SJSA1 (cell line): ENCODE data around the gene GJB4. TPM values are rescaled to one million over a fixed set of nuclear protein-coding genes. Genes with fewer than 3 reads are reported as not detected.

ENCODE experiments used
- DNase-seq, 2 experiments: peaks; one replicate each; pipeline ENCODE4 v3.0.0-alpha.2; 2015 to 2020; ENCODE audit warnings: low spot score in 2 of 2, low read depth in 1 of 2
- H3K27ac ChIP-seq: fragments of 250-450 bp; sonication (Bioruptor Pico); 2 replicates; pipeline ENCODE4 v1.5.1; 2020; ENCODE audit warnings: mild to moderate bottlenecking, moderate library complexity
- H3K27me3 ChIP-seq: fragments of 250-450 bp; sonication (Bioruptor Pico); replicated peaks from 2 replicates; pipeline ENCODE4 v1.5.1; 2020; ENCODE audit warnings: mild to moderate bottlenecking, moderate library complexity
- H3K36me3 ChIP-seq: fragments of 250-450 bp; sonication (Bioruptor Pico); 2 replicates; pipeline ENCODE4 v1.5.1; 2020; ENCODE audit warnings: mild to moderate bottlenecking
- H3K4me1 ChIP-seq: fragments of 250-450 bp; sonication (Bioruptor Pico); replicated peaks from 2 replicates; pipeline ENCODE4 v1.6.1; 2021; ENCODE audit warnings: mild to moderate bottlenecking
- H3K4me3 ChIP-seq: fragments of 250-450 bp; sonication (Bioruptor Pico); 2 replicates; pipeline ENCODE4 v1.5.1; 2020; ENCODE audit warnings: mild to moderate bottlenecking
- H3K9me3 ChIP-seq: fragments of 250-450 bp; sonication (Bioruptor Pico); replicated peaks from 2 replicates; pipeline ENCODE4 v1.5.1; 2020; ENCODE audit warnings: mild to moderate bottlenecking
- total RNA-seq: library from RNA; depleted of rRNA; stranded (reverse); fragments of >200 nt; shearing (Covaris generic); gene quantifications from 2 replicates; pipeline ENCODE4 v1.2.3, GENCODE V29; 2014

The GJB4 gene
- total RNA-seq, 1 experiment from 2014 or later: not detected

GRCh38 chr1:34739613-34740012 lies 19.9 kb upstream of the GJB4 start:
- Histone ChIP-seq H3K36me3 (no peaks in the 10 kb centered on the region), H3K4me3 (no peak overlapping the region), H3K27me3 (peaks cover 13% of the 10 kb centered on the region), H3K4me1 (no peaks in the 10 kb centered on the region), H3K9me3 (0 out of 2 replicates have a peak, but pooled peaks cover 2% of the 10 kb centered on the region), H3K27ac (no peak overlapping the region)
- DNase-seq: no peak

GRCh38 chr1:34740161-34740868 lies 19.2 kb upstream of the GJB4 start:
- no peak overlapping the region for H3K4me3 ChIP-seq
- H3K27me3 ChIP-seq: peaks cover 8% of the 10 kb centered on the region
- H3K27ac ChIP-seq: no peak overlapping the region
- H3K9me3 ChIP-seq: 0 out of 2 replicates have a peak, but pooled peaks cover 2% of the 10 kb centered on the region
- DNase-seq: no peak
- no peaks in the 10 kb centered on the region for H3K4me1 ChIP-seq
- H3K36me3 ChIP-seq: no peaks in the 10 kb centered on the region

- H3K4me1 ChIP-seq: no peaks in the 10 kb centered on the region
- peak; percentile 29 to 70 for DNase-seq
These were observed 16.8 kb upstream of the GJB4 start for GRCh38 chr1:34742667-34743270.

GRCh38 chr1:34743775-34744174 lies 15.8 kb upstream of the GJB4 start:
- 0 out of 2 replicates have a peak, but pooled peaks cover 2% of the 10 kb centered on the region for H3K9me3 ChIP-seq
- H3K27me3 ChIP-seq: peaks cover 8% of the 10 kb centered on the region
- H3K4me3 ChIP-seq: no peak overlapping the region
- H3K27ac ChIP-seq: no peak overlapping the region
- no peaks in the 10 kb centered on the region for H3K36me3 ChIP-seq
- no peaks in the 10 kb centered on the region for H3K4me1 ChIP-seq
- DNase-seq: no peak

More at GRCh38 chr1:34742667-34743270, 16.8 kb upstream of the GJB4 start:
- 0 out of 2 replicates have a peak, but pooled peaks cover 2% of the 10 kb centered on the region for H3K9me3 ChIP-seq
- no peak overlapping the region for H3K27ac ChIP-seq
- no peaks in the 10 kb centered on the region for H3K36me3 ChIP-seq
- H3K27me3 ChIP-seq: peaks cover 8% of the 10 kb centered on the region
- no peak overlapping the region for H3K4me3 ChIP-seq

- Histone ChIP-seq H3K9me3 (0 out of 2 replicates have a peak, but pooled peaks cover 2% of the 10 kb centered on the region), H3K27ac (no peak overlapping the region), H3K27me3 (peaks cover 8% of the 10 kb centered on the region; the same call in 1 of the 2 replicates), H3K36me3 (no peaks in the 10 kb centered on the region), H3K4me1 (no peaks in the 10 kb centered on the region), H3K4me3 (no peak overlapping the region)
- DNase-seq: no peak
These were observed 14.7 kb upstream of the GJB4 start for GRCh38 chr1:34744851-34745250.

- peaks cover 8% of the 10 kb centered on the region; the same call in 1 of the 2 replicates for H3K27me3 ChIP-seq
- H3K4me1 ChIP-seq: no peaks in the 10 kb centered on the region
- no peak overlapping the region for H3K27ac ChIP-seq
- no peak for DNase-seq
- 0 out of 2 replicates have a peak, but pooled peaks cover 2% of the 10 kb centered on the region for H3K9me3 ChIP-seq
- H3K36me3 ChIP-seq: no peaks in the 10 kb centered on the region
- H3K4me3 ChIP-seq: no peak overlapping the region
These were observed 13.9 kb upstream of the GJB4 start for GRCh38 chr1:34745666-34746065.

- Histone ChIP-seq H3K27ac (no peak overlapping the region), H3K9me3 (0 out of 2 replicates have a peak, but pooled peaks cover 2% of the 10 kb centered on the region), H3K4me1 (no peaks in the 10 kb centered on the region), H3K4me3 (no peak overlapping the region), H3K27me3 (peaks cover 5% of the 10 kb centered on the region; the same call in 1 of the 2 replicates), H3K36me3 (no peaks in the 10 kb centered on the region)
- DNase-seq: no peak
These were observed 13.4 kb upstream of the GJB4 start for GRCh38 chr1:34746101-34746500.

- Histone ChIP-seq H3K27me3 (peaks cover 3% of the 10 kb centered on the region; the same call in 1 of the 2 replicates), H3K4me1 (no peaks in the 10 kb centered on the region), H3K9me3 (0 out of 2 replicates have a peak, but pooled peaks cover 2% of the 10 kb centered on the region), H3K36me3 (no peaks in the 10 kb centered on the region), H3K4me3 (no peak overlapping the region), H3K27ac (no peak overlapping the region)
- DNase-seq: no peak
These were observed 12.5 kb upstream of the GJB4 start for GRCh38 chr1:34746785-34747637.

GRCh38 chr1:34747638-34747941 lies 11.9 kb upstream of the GJB4 start:
- H3K27me3 ChIP-seq: peaks cover 3% of the 10 kb centered on the region; the same call in 1 of the 2 replicates
- H3K9me3 ChIP-seq: 0 out of 2 replicates have a peak, but pooled peaks cover 2% of the 10 kb centered on the region
- no peaks in the 10 kb centered on the region for H3K36me3 ChIP-seq
- no peak overlapping the region for H3K27ac ChIP-seq
- DNase-seq: no peak
- H3K4me1 ChIP-seq: no peaks in the 10 kb centered on the region
- H3K4me3 ChIP-seq: no peak overlapping the region

GRCh38 chr1:34749992-34750391 lies 9.5 kb upstream of the GJB4 start:
- 0 out of 2 replicates have a peak, but pooled peaks cover 2% of the 10 kb centered on the region for H3K9me3 ChIP-seq

GRCh38 chr1:34750610-34751009 lies 8.9 kb upstream of the GJB4 start:
- H3K4me3 ChIP-seq: no peak overlapping the region
- no peaks in the 10 kb centered on the region for H3K36me3 ChIP-seq
- no peak for DNase-seq
- H3K9me3 ChIP-seq: 0 out of 2 replicates have a peak, but pooled peaks cover 2% of the 10 kb centered on the region
- H3K4me1 ChIP-seq: no peaks in the 10 kb centered on the region
- no peaks in the 10 kb centered on the region for H3K27me3 ChIP-seq
- no peak overlapping the region for H3K27ac ChIP-seq

More at GRCh38 chr1:34749992-34750391, 9.5 kb upstream of the GJB4 start:
- H3K27me3 ChIP-seq: no peaks in the 10 kb centered on the region
- H3K36me3 ChIP-seq: no peaks in the 10 kb centered on the region
- no peaks in the 10 kb centered on the region for H3K4me1 ChIP-seq
- H3K4me3 ChIP-seq: no peak overlapping the region
- H3K27ac ChIP-seq: no peak overlapping the region
- DNase-seq: no peak

- Histone ChIP-seq H3K9me3 (0 out of 2 replicates have a peak, but pooled peaks cover 2% of the 10 kb centered on the region), H3K4me3 (no peak overlapping the region), H3K36me3 (no peaks in the 10 kb centered on the region), H3K4me1 (no peaks in the 10 kb centered on the region), H3K27me3 (no peaks in the 10 kb centered on the region), H3K27ac (no peak overlapping the region)
- DNase-seq: no peak
These were observed 6.4 kb upstream of the GJB4 start for GRCh38 chr1:34753163-34753562.

- H3K9me3 ChIP-seq: 0 out of 2 replicates have a peak, but pooled peaks cover 2% of the 10 kb centered on the region
- no peaks in the 10 kb centered on the region for H3K36me3 ChIP-seq
- DNase-seq: no peak
- no peak within 1 kb of the TSS for H3K4me3 ChIP-seq
- H3K4me1 ChIP-seq: no peaks in the 10 kb centered on the region
- no peak within 1 kb of the TSS for H3K27ac ChIP-seq
- no peaks in the 10 kb centered on the region for H3K27me3 ChIP-seq
These were observed 4.4 kb upstream of the GJB4 start, which contains the start of gene GJB5 for GRCh38 chr1:34754964-34755637. Gene GJB5, plus strand, starts transcription at chr1:34755047. Its CDS starts 2,284 bp downstream, at chr1:34757331.
